Central memory CD8-positive, alpha-beta T cell (primary cell): ENCODE data around the gene NRXN2.
A peak's percentile ranks its signal among the peaks of the same experiment; 100 is the strongest.

Experiments
- ATAC-seq: fragments of 150-1000 bp; cut with Tn5 transposase; replicated peaks from 2 replicates; pipeline ENCODE4 v1.10.0; 2022; ENCODE audit warnings: mild to moderate bottlenecking, moderate FRiP score, moderate number of reproducible peaks; ENCODE audit not compliant: poor library complexity, severe bottlenecking; ENCODE audit errors: extremely low read depth
- DNase-seq, 2 donors: peaks; one replicate each; pipeline ENCODE4 v3.0.0; 2021; ENCODE audit warnings: low spot score in 2 of 2
- H3K27ac Mint-ChIP-seq: one replicate; pipeline ENCODE4 v1.8.0; 2022; ENCODE audit warnings: low read depth, mild to moderate bottlenecking, moderate library complexity, mixed read lengths
- H3K27me3 Mint-ChIP-seq: one replicate; pipeline ENCODE4 v1.8.0; 2022; ENCODE audit warnings: mixed read lengths
- H3K36me3 Mint-ChIP-seq: one replicate; pipeline ENCODE4 v1.8.0; 2022; ENCODE audit warnings: mild to moderate bottlenecking, moderate library complexity, mixed read lengths; ENCODE audit not compliant: insufficient read depth
- H3K4me1 Mint-ChIP-seq: one replicate; pipeline ENCODE4 v1.8.0; 2022; ENCODE audit warnings: mixed read lengths
- H3K4me3 Mint-ChIP-seq: one replicate; pipeline ENCODE4 v1.8.0; 2022; ENCODE audit warnings: mild to moderate bottlenecking, moderate library complexity, mixed read lengths
- H3K9me3 Mint-ChIP-seq: one replicate; pipeline ENCODE4 v1.8.0; 2022; ENCODE audit warnings: mixed read lengths

Gene NRXN2

GRCh38 chr11:64691543-64691942 is 31.5 kb downstream of the NRXN2 start:
- ATAC-seq (no peak), DNase-seq (no peak)
- Mint-ChIP-seq H3K9me3 (no peaks in the 10 kb centered on the region), H3K4me1 (peaks cover 20% of the 10 kb centered on the region), H3K27me3 (peaks cover 61% of the 10 kb centered on the region), H3K4me3 (no peak overlapping the region), H3K27ac (no peak overlapping the region), H3K36me3 (no peaks in the 10 kb centered on the region)

- Mint-ChIP-seq H3K4me3 (no peak overlapping the region), H3K27ac (no peak overlapping the region), H3K4me1 (peaks cover 20% of the 10 kb centered on the region), H3K36me3 (no peaks in the 10 kb centered on the region), H3K9me3 (no peaks in the 10 kb centered on the region), H3K27me3 (peaks cover 48% of the 10 kb centered on the region)
- ATAC-seq (no peak), DNase-seq (no peak)
These were observed 32.8 kb downstream of the NRXN2 start for GRCh38 chr11:64690235-64690634.

- H3K27me3 Mint-ChIP-seq, result peaks cover 31% of the 10 kb centered on the region
- H3K27ac Mint-ChIP-seq, result no peak overlapping the region
- DNase-seq, result peak; percentile 82 to 91
- H3K4me1 Mint-ChIP-seq, result peaks cover 20% of the 10 kb centered on the region
- no peaks in the 10 kb centered on the region for H3K9me3 Mint-ChIP-seq
- peak; percentile 96 for ATAC-seq
- no peaks in the 10 kb centered on the region for H3K36me3 Mint-ChIP-seq
- H3K4me3 Mint-ChIP-seq, result peak overlapping the region; percentile 6
These were observed 34.4 kb downstream of the NRXN2 start for GRCh38 chr11:64688534-64688982.

GRCh38 chr11:64687643-64688533 is 35.1 kb downstream of the NRXN2 start:
- H3K4me1 Mint-ChIP-seq, result peaks cover 18% of the 10 kb centered on the region
- no peaks in the 10 kb centered on the region for H3K9me3 Mint-ChIP-seq
- H3K4me3 Mint-ChIP-seq, result peak overlapping the region; percentile 6
- no peak overlapping the region for H3K27ac Mint-ChIP-seq
- DNase-seq (no peak), ATAC-seq (no peak)
- H3K36me3 Mint-ChIP-seq, result no peaks in the 10 kb centered on the region
- H3K27me3 Mint-ChIP-seq, result peaks cover 25% of the 10 kb centered on the region

GRCh38 chr11:64687204-64687603 is 35.8 kb downstream of the NRXN2 start:
- H3K36me3 Mint-ChIP-seq, result no peaks in the 10 kb centered on the region
- ATAC-seq, result no peak
- H3K9me3 Mint-ChIP-seq, result no peaks in the 10 kb centered on the region
- no peak for DNase-seq
- H3K4me1 Mint-ChIP-seq, result peaks cover 11% of the 10 kb centered on the region
- H3K4me3 Mint-ChIP-seq, result no peak overlapping the region
- peaks cover 18% of the 10 kb centered on the region for H3K27me3 Mint-ChIP-seq
- H3K27ac Mint-ChIP-seq, result no peak overlapping the region

GRCh38 chr11:64686466-64687170 is 36.4 kb downstream of the NRXN2 start:
- Mint-ChIP-seq H3K27ac (no peak overlapping the region), H3K27me3 (peaks cover 12% of the 10 kb centered on the region)
- ATAC-seq, result no peak

GRCh38 chr11:64685536-64685935 is 37.5 kb downstream of the NRXN2 start:
- Mint-ChIP-seq H3K4me1 (peaks cover 11% of the 10 kb centered on the region), H3K27ac (no peak overlapping the region), H3K9me3 (no peaks in the 10 kb centered on the region), H3K36me3 (no peaks in the 10 kb centered on the region), H3K27me3 (peaks cover 1% of the 10 kb centered on the region), H3K4me3 (no peak overlapping the region)
- no peak for DNase-seq
- no peak for ATAC-seq

More at GRCh38 chr11:64686466-64687170, 36.4 kb downstream of the NRXN2 start:
- H3K9me3 Mint-ChIP-seq, result no peaks in the 10 kb centered on the region
- H3K4me3 Mint-ChIP-seq, result no peak overlapping the region
- DNase-seq, result no peak
- no peaks in the 10 kb centered on the region for H3K36me3 Mint-ChIP-seq
- peaks cover 11% of the 10 kb centered on the region for H3K4me1 Mint-ChIP-seq

GRCh38 chr11:64684357-64684756 is 38.6 kb downstream of the NRXN2 start:
- no peaks in the 10 kb centered on the region for H3K36me3 Mint-ChIP-seq
- H3K27ac Mint-ChIP-seq, result no peak overlapping the region
- H3K4me1 Mint-ChIP-seq, result peaks cover 11% of the 10 kb centered on the region
- ATAC-seq (no peak), DNase-seq (no peak)
- H3K4me3 Mint-ChIP-seq, result no peak overlapping the region
- no peaks in the 10 kb centered on the region for H3K27me3 Mint-ChIP-seq
- no peaks in the 10 kb centered on the region for H3K9me3 Mint-ChIP-seq

GRCh38 chr11:64681171-64681570 is 41.8 kb downstream of the NRXN2 start:
- no peak for ATAC-seq
- no peak overlapping the region for H3K27ac Mint-ChIP-seq
- no peak overlapping the region for H3K4me3 Mint-ChIP-seq
- no peaks in the 10 kb centered on the region for H3K9me3 Mint-ChIP-seq
- peaks cover 30% of the 10 kb centered on the region for H3K27me3 Mint-ChIP-seq
- DNase-seq, result no peak
- no peaks in the 10 kb centered on the region for H3K4me1 Mint-ChIP-seq
- peaks cover 4% of the 10 kb centered on the region for H3K36me3 Mint-ChIP-seq

GRCh38 chr11:64679846-64680245 is 43.2 kb downstream of the NRXN2 start:
- Mint-ChIP-seq H3K9me3 (no peaks in the 10 kb centered on the region), H3K4me1 (no peaks in the 10 kb centered on the region), H3K27ac (no peak overlapping the region), H3K27me3 (peaks cover 44% of the 10 kb centered on the region), H3K36me3 (peaks cover 4% of the 10 kb centered on the region), H3K4me3 (no peak overlapping the region)
- ATAC-seq (no peak), DNase-seq (no peak)

GRCh38 chr11:64677441-64678023 is 45.5 kb downstream of the NRXN2 start:
- H3K27me3 Mint-ChIP-seq, result peaks cover 55% of the 10 kb centered on the region
- H3K4me3 Mint-ChIP-seq, result no peak overlapping the region
- ATAC-seq (no peak), DNase-seq (no peak)
- no peak overlapping the region for H3K27ac Mint-ChIP-seq
- H3K4me1 Mint-ChIP-seq, result no peaks in the 10 kb centered on the region
- H3K9me3 Mint-ChIP-seq, result no peaks in the 10 kb centered on the region
- H3K36me3 Mint-ChIP-seq, result peaks cover 4% of the 10 kb centered on the region

- H3K9me3 Mint-ChIP-seq, result no peaks in the 10 kb centered on the region
- peaks cover 4% of the 10 kb centered on the region for H3K36me3 Mint-ChIP-seq
- ATAC-seq (no peak), DNase-seq (no peak)
- H3K4me1 Mint-ChIP-seq, result no peaks in the 10 kb centered on the region
- H3K4me3 Mint-ChIP-seq, result no peak overlapping the region
- peaks cover 68% of the 10 kb centered on the region for H3K27me3 Mint-ChIP-seq
- peak overlapping the region; percentile 32 for H3K27ac Mint-ChIP-seq
These were observed 46.8 kb downstream of the NRXN2 start for GRCh38 chr11:64676261-64676615.
